ENCODE measurements around the gene KIF18B. TPM values are rescaled to one million over a fixed set of nuclear protein-coding genes. Genes with fewer than 3 reads are reported as not detected.

KIF18B gene
- total and polyA plus RNA-seq, 2 donors (not counting 1 experiment from before 2014, with no cell fraction given), result 0.99 to 2.5 TPM

GRCh38 chr17:44907729-44908470 is 39.7 kb downstream of the KIF18B start:
- Histone ChIP-seq H3K79me2 (ENCODE audit: control insufficient read depth, insufficient read depth, low read length) (no peaks in the 10 kb centered on the region), H3K9ac (ENCODE audit: insufficient read depth, low read length) (no peak overlapping the region), H3K9me3 (ENCODE audit: control insufficient read depth, insufficient read depth, low read depth, low read length) (no peaks in the 10 kb centered on the region), H2AFZ (ENCODE audit: low read length) (no peak overlapping the region), H3K27me3 (ENCODE audit: control insufficient read depth, insufficient read depth, low read length) (no peaks in the 10 kb centered on the region), H4K20me1 (ENCODE audit: control insufficient read depth, extremely low read depth, insufficient read depth, low read length) (no peaks in the 10 kb centered on the region), H3K4me2 (ENCODE audit: extremely low read depth, insufficient read depth, low read length) (no peak overlapping the region), H3K36me3 (ENCODE audit: control insufficient read depth, insufficient read depth, low read length) (no peaks in the 10 kb centered on the region), H3K4me1 (ENCODE audit: control insufficient read depth, extremely low read depth, insufficient read depth, low read length) (peaks cover 16% of the 10 kb centered on the region), H3K4me3 (replicated peaks in 1 of 4; ENCODE audit: control extremely low read depth in 1 of 4, insufficient read depth in 1 of 4, low read depth in 3 of 4, low read length in 4 of 4) (no peak overlapping the region), H3K27ac (ENCODE audit: insufficient read depth, low read length) (no peak overlapping the region)
- no peak for DNase-seq (ENCODE audit: low read depth in 2 of 2)
- TF ChIP-seq, protein P1, sequence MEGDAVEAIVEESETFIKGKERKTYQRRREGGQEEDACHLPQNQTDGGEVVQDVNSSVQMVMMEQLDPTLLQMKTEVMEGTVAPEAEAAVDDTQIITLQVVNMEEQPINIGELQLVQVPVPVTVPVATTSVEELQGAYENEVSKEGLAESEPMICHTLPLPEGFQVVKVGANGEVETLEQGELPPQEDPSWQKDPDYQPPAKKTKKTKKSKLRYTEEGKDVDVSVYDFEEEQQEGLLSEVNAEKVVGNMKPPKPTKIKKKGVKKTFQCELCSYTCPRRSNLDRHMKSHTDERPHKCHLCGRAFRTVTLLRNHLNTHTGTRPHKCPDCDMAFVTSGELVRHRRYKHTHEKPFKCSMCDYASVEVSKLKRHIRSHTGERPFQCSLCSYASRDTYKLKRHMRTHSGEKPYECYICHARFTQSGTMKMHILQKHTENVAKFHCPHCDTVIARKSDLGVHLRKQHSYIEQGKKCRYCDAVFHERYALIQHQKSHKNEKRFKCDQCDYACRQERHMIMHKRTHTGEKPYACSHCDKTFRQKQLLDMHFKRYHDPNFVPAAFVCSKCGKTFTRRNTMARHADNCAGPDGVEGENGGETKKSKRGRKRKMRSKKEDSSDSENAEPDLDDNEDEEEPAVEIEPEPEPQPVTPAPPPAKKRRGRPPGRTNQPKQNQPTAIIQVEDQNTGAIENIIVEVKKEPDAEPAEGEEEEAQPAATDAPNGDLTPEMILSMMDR (conservative IDR thresholded peaks at IDR 0.05 in 1 of 2, IDR thresholded peaks at IDR 0.05 in 1 of 2; ENCODE audit: low read depth in 1 of 2, low read length in 2 of 2), result no peak
- no peak for TF ChIP-seq EZH2 (IDR thresholded peaks at IDR 0.05; ENCODE audit: low read length, missing control alignments)

GRCh38 chr17:44906763-44907728 is 40.5 kb downstream of the KIF18B start:
- TF ChIP-seq EZH2 (IDR thresholded peaks at IDR 0.05; ENCODE audit: low read length, missing control alignments), result no peak
- TF ChIP-seq, protein P1 (conservative IDR thresholded peaks at IDR 0.05 in 1 of 2, IDR thresholded peaks at IDR 0.05 in 1 of 2; ENCODE audit: low read depth in 1 of 2, low read length in 2 of 2), result no peak
- Histone ChIP-seq H3K4me3 (replicated peaks in 1 of 4; ENCODE audit: control extremely low read depth in 1 of 4, insufficient read depth in 1 of 4, low read depth in 3 of 4, low read length in 4 of 4) (no peak overlapping the region), H3K4me1 (ENCODE audit: control insufficient read depth, extremely low read depth, insufficient read depth, low read length) (peaks cover 16% of the 10 kb centered on the region), H3K9ac (ENCODE audit: insufficient read depth, low read length) (no peak overlapping the region), H3K27me3 (ENCODE audit: control insufficient read depth, insufficient read depth, low read length) (no peaks in the 10 kb centered on the region), H3K79me2 (ENCODE audit: control insufficient read depth, insufficient read depth, low read length) (no peaks in the 10 kb centered on the region), H2AFZ (ENCODE audit: low read length) (no peak overlapping the region), H3K27ac (ENCODE audit: insufficient read depth, low read length) (peak overlapping the region; percentile 66), H3K9me3 (ENCODE audit: control insufficient read depth, insufficient read depth, low read depth, low read length) (no peaks in the 10 kb centered on the region), H3K4me2 (ENCODE audit: extremely low read depth, insufficient read depth, low read length) (no peak overlapping the region), H4K20me1 (ENCODE audit: control insufficient read depth, extremely low read depth, insufficient read depth, low read length) (no peaks in the 10 kb centered on the region), H3K36me3 (ENCODE audit: control insufficient read depth, insufficient read depth, low read length) (no peaks in the 10 kb centered on the region)
- DNase-seq (ENCODE audit: low read depth in 2 of 2), result no peak

DNA sequence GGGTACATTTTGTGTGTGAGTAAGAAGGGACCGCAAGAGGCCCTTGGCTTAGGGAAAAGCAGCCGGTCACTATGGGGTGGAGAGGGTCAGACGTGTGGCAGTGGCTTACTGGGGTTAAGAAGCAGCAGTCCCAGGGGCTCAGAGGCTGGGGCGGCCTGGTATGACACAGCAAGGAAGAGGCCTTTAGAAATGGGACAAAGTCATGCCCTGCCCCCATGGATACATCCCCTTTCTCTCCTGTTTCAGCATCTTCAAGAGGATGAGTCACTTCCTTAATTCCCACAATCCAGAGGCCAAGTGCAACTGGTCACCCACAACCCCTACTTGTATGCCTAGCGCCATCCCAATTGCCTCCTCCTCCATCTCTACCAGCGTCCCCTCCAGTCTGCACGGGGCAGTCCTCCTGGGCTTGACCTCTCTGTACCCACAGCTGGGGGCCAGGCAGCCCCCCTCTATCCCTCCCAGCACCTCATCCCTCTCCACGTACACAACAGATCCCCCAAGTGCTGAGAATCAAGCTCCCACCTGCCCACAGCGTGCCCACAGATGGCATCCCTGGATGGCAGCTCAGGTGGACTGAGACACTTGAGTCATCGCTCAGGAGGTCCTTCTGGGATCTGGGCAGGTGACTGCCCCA is 41.4 kb downstream of the KIF18B start:
- DNase-seq (ENCODE audit: low read depth in 2 of 2), result peak; percentile 94 to 96
- no peaks in the 10 kb centered on the region for H3K9me3 ChIP-seq (ENCODE audit: control insufficient read depth, insufficient read depth, low read depth, low read length)
- no peak overlapping the region for H2AFZ ChIP-seq (ENCODE audit: low read length)
- H3K4me1 ChIP-seq (ENCODE audit: control insufficient read depth, extremely low read depth, insufficient read depth, low read length), result peaks cover 20% of the 10 kb centered on the region
- H3K36me3 ChIP-seq (ENCODE audit: control insufficient read depth, insufficient read depth, low read length), result no peaks in the 10 kb centered on the region
- H3K4me2 ChIP-seq (ENCODE audit: extremely low read depth, insufficient read depth, low read length), result no peak overlapping the region
- H3K27me3 ChIP-seq (ENCODE audit: control insufficient read depth, insufficient read depth, low read length), result no peaks in the 10 kb centered on the region
- no peaks in the 10 kb centered on the region for H4K20me1 ChIP-seq (ENCODE audit: control insufficient read depth, extremely low read depth, insufficient read depth, low read length)
- H3K9ac ChIP-seq (ENCODE audit: insufficient read depth, low read length), result no peak overlapping the region
- H3K4me3 ChIP-seq (replicated peaks in 1 of 4; ENCODE audit: control extremely low read depth in 1 of 4, insufficient read depth in 1 of 4, low read depth in 3 of 4, low read length in 4 of 4), result no peak overlapping the region
- no peaks in the 10 kb centered on the region for H3K79me2 ChIP-seq (ENCODE audit: control insufficient read depth, insufficient read depth, low read length)
- peak overlapping the region; percentile 66 for H3K27ac ChIP-seq (ENCODE audit: insufficient read depth, low read length)
- TF ChIP-seq, protein P1 (conservative IDR thresholded peaks at IDR 0.05 in 1 of 2, IDR thresholded peaks at IDR 0.05 in 1 of 2; ENCODE audit: low read depth in 1 of 2, low read length in 2 of 2), result no peak
- no peak for TF ChIP-seq EZH2 (IDR thresholded peaks at IDR 0.05; ENCODE audit: low read length, missing control alignments)

All from fibroblast of lung (primary cell).